NT2/D1 (cell line): ENCODE measurements around the gene MBOAT1.

Experiments
- DNase-seq: peaks from one replicate; pipeline ENCODE4 v3.0.0-alpha.2; 2011; ENCODE audit warnings: low read depth, low spot score
- H3K27me3 ChIP-seq: 2 replicates; pipeline ENCODE4 v1.6.0; 2011; ENCODE audit warnings: mild to moderate bottlenecking; ENCODE audit not compliant: insufficient read length, insufficient read depth
- H3K36me3 ChIP-seq: 2 replicates; pipeline ENCODE4 v1.6.1; 2011; ENCODE audit warnings: mild to moderate bottlenecking, low read length, mixed read lengths; ENCODE audit not compliant: insufficient read depth, insufficient read length
- H3K4me1 ChIP-seq: 2 replicates; pipeline ENCODE4 v1.5.1; 2011; ENCODE audit not compliant: insufficient read depth, insufficient read length
- H3K4me3 ChIP-seq: 2 replicates; pipeline ENCODE4 v1.5.1; 2011; ENCODE audit warnings: low read depth; ENCODE audit not compliant: insufficient read length
- H3K9ac ChIP-seq: 2 replicates; pipeline ENCODE4 v1.6.0; 2011; ENCODE audit warnings: low read depth; ENCODE audit not compliant: insufficient read length
- H3K9me3 ChIP-seq: 2 replicates; pipeline ENCODE4 v1.5.1; 2011; ENCODE audit warnings: mild to moderate bottlenecking, low read length; ENCODE audit not compliant: insufficient read depth
- SUZ12 ChIP-seq: IDR thresholded peaks from 2 replicates; pipeline ENCODE4 v1.6.1; 2011; ENCODE audit not compliant: insufficient read length, insufficient read depth; ENCODE audit errors: extremely low read depth
- YY1 ChIP-seq: IDR thresholded peaks from 2 replicates; pipeline ENCODE4 v1.6.1; 2011; ENCODE audit not compliant: insufficient read length, insufficient read depth
- ZNF274 ChIP-seq: IDR thresholded peaks from 2 replicates; pipeline ENCODE4 v1.6.1; 2011; ENCODE audit warnings: mild to moderate bottlenecking, low read depth, low read length

MBOAT1 gene

GRCh38 chr6:20217891-20218290 lies 5.6 kb upstream of the MBOAT1 start:
- no peak for DNase-seq
- H3K4me3 ChIP-seq: no peak overlapping the region
- peaks cover 3% of the 10 kb centered on the region for H3K27me3 ChIP-seq
- no peak overlapping the region for H3K9ac ChIP-seq
- H3K36me3 ChIP-seq: no peaks in the 10 kb centered on the region
- no peaks in the 10 kb centered on the region for H3K9me3 ChIP-seq
- H3K4me1 ChIP-seq: no peaks in the 10 kb centered on the region
- TF ChIP-seq ZNF274 (no peak), SUZ12 (no peak), YY1 (no peak)

- Histone ChIP-seq H3K36me3 (no peaks in the 10 kb centered on the region), H3K9me3 (no peaks in the 10 kb centered on the region), H3K9ac (no peak overlapping the region), H3K4me1 (no peaks in the 10 kb centered on the region), H3K27me3 (peaks cover 3% of the 10 kb centered on the region), H3K4me3 (no peak overlapping the region)
- DNase-seq: no peak
- no peak for TF ChIP-seq SUZ12
- no peak for TF ChIP-seq YY1
- no peak for TF ChIP-seq ZNF274
Measured at GRCh38 chr6:20217324-20217855, 5.1 kb upstream of the MBOAT1 start.

- H3K4me3 ChIP-seq: no peak overlapping the region
- no peaks in the 10 kb centered on the region for H3K4me1 ChIP-seq
- no peaks in the 10 kb centered on the region for H3K9me3 ChIP-seq
- peaks cover 5% of the 10 kb centered on the region for H3K27me3 ChIP-seq
- TF ChIP-seq SUZ12: no peak
- no peak for TF ChIP-seq ZNF274
- no peak for TF ChIP-seq YY1
- H3K9ac ChIP-seq: no peak overlapping the region
- DNase-seq: no peak
- no peaks in the 10 kb centered on the region for H3K36me3 ChIP-seq
Measured at GRCh38 chr6:20215310-20215709, 3.0 kb upstream of the MBOAT1 start.

- Histone ChIP-seq H3K9me3 (no peaks in the 10 kb centered on the region), H3K9ac (no peak overlapping the region), H3K4me3 (peak overlapping the region; percentile 72), H3K36me3 (no peaks in the 10 kb centered on the region), H3K4me1 (no peaks in the 10 kb centered on the region), H3K27me3 (peaks cover 5% of the 10 kb centered on the region)
- TF ChIP-seq ZNF274: no peak
- no peak for TF ChIP-seq SUZ12
- TF ChIP-seq YY1: no peak
- no peak for DNase-seq
Measured at GRCh38 chr6:20213271-20213798, 1.1 kb upstream of the MBOAT1 start.

- no peak for DNase-seq
Measured at GRCh38 chr6:20211941-20212391, 303 bp downstream of the MBOAT1 start.

GRCh38 chr6:20211037-20211940 lies 980 bp downstream of the MBOAT1 start:
- H3K9ac ChIP-seq: peak overlapping the region; percentile 71
- no peaks in the 10 kb centered on the region for H3K4me1 ChIP-seq

More at GRCh38 chr6:20211941-20212391, 303 bp downstream of the MBOAT1 start:
- Histone ChIP-seq H3K4me1 (no peaks in the 10 kb centered on the region), H3K36me3 (no peaks in the 10 kb centered on the region), H3K27me3 (peaks cover 5% of the 10 kb centered on the region), H3K9me3 (no peaks in the 10 kb centered on the region), H3K4me3 (peak overlapping the region; percentile 72), H3K9ac (peak overlapping the region; percentile 71)
- no peak for TF ChIP-seq ZNF274

GRCh38 chr6:20210158-20210557 lies 2.1 kb downstream of the MBOAT1 start:
- Histone ChIP-seq H3K9me3 (no peaks in the 10 kb centered on the region), H3K9ac (no peak overlapping the region), H3K4me1 (peaks cover 2% of the 10 kb centered on the region), H3K4me3 (no peak overlapping the region), H3K36me3 (no peaks in the 10 kb centered on the region), H3K27me3 (peaks cover 5% of the 10 kb centered on the region)
- DNase-seq: no peak
- no peak for TF ChIP-seq YY1
- TF ChIP-seq SUZ12: no peak
- TF ChIP-seq ZNF274: no peak

More at GRCh38 chr6:20211037-20211940, 980 bp downstream of the MBOAT1 start:
- peak overlapping the region; percentile 72 for H3K4me3 ChIP-seq
- TF ChIP-seq SUZ12: no peak
- TF ChIP-seq YY1: no peak
- no peak for TF ChIP-seq ZNF274
- H3K36me3 ChIP-seq: no peaks in the 10 kb centered on the region
- DNase-seq: no peak
- peaks cover 5% of the 10 kb centered on the region for H3K27me3 ChIP-seq
- H3K9me3 ChIP-seq: no peaks in the 10 kb centered on the region
